ENCODE results near the gene HS6ST2. TPM values are rescaled to one million over a fixed set of nuclear protein-coding genes. Genes with fewer than 3 reads are reported as not detected.

The HS6ST2 gene
- total and polyA plus RNA-seq, 9 of the 15 experiments (the other 6 are each of a cell fraction or from before 2014, with no cell fraction given), result not detected

GRCh38 chrX:132609362-132609848 lies 349.0 kb downstream of the HS6ST2 start:
- Histone ChIP-seq H3K79me2 (ENCODE audit: control insufficient read depth, insufficient read depth, low read length) (no peaks in the 10 kb centered on the region), H3K4me3 (no peak overlapping the region), H3K27ac (ENCODE audit: extremely low read depth, low read depth, low read length) (no peak overlapping the region), H3K9me3 (replicated peaks; ENCODE audit: control insufficient read depth, insufficient read depth, low read depth, low read length) (no peaks in the 10 kb centered on the region), H2AFZ (ENCODE audit: low read depth, low read length) (no peak overlapping the region), H3K27me3 (ENCODE audit: control insufficient read depth in 2 of 2, insufficient read depth in 2 of 2, low read length in 2 of 2) (no peaks in the 10 kb centered on the region), H3K9ac (ENCODE audit: insufficient read depth in 1 of 2, low read depth in 2 of 2, low read length in 2 of 2) (no peak overlapping the region), H3K9me1 (ENCODE audit: control insufficient read depth, insufficient read depth, low read length) (no peaks in the 10 kb centered on the region), H3K4me1 (replicated peaks in 1 of 2; ENCODE audit: control insufficient read depth in 2 of 2, insufficient read depth in 2 of 2, low read length in 2 of 2) (no peaks in the 10 kb centered on the region), H3K36me3 (ENCODE audit: control insufficient read depth, insufficient read depth, low read length) (no peaks in the 10 kb centered on the region), H4K20me1 (replicated peaks; ENCODE audit: control insufficient read depth, insufficient read depth, low read length) (no peaks in the 10 kb centered on the region), H3K4me2 (ENCODE audit: insufficient read depth, low read length) (no peak overlapping the region)
- no peak for FAIRE-seq
- BruUV-seq (replicated peaks), result no TSS peak
- intact Hi-C loops (cut with micrococcal nuclease), result no loop called here
- in situ Hi-C loops (cut with MboI), result loop anchor here (25.0 kb wide), 2 partner anchors 322 to 522 kb away; no protein-coding TSS in a partner anchor
- TF ChIP-seq ZFP1 (CRISPR knock-in tag; IDR thresholded peaks at IDR 0.05) (no peak), RBM14 (IDR thresholded peaks at IDR 0.05; ENCODE audit: borderline replicate concordance, insufficient read depth, low read depth, low read length) (no peak), GMEB1 (CRISPR knock-in tag; IDR thresholded peaks at IDR 0.05) (no peak), ZZZ3 (IDR thresholded peaks at IDR 0.05) (no peak), SIN3B (IDR thresholded peaks at IDR 0.05; ENCODE audit: low read depth) (no peak), HNRNPH1 (optimal IDR thresholded peaks at IDR 0.05; ENCODE audit: low read depth, low read length) (no peak), HSF4 (CRISPR knock-in tag; IDR thresholded peaks at IDR 0.05; ENCODE audit: borderline replicate concordance) (no peak), ZBTB34 (CRISPR knock-in tag; IDR thresholded peaks at IDR 0.05) (no peak), BRF2 (IDR thresholded peaks at IDR 0.05; ENCODE audit: borderline replicate concordance, insufficient read depth, insufficient read length) (no peak), PHF21A (IDR thresholded peaks at IDR 0.05; ENCODE audit: borderline replicate concordance, low read depth) (no peak)
- ChIA-PET CTCF (ENCODE audit: low intra/inter-chr PET ratio) (no interaction called here), POLR2A (no interaction called here)
- 0% methylated on average over 1 of the region's 1 CpG for WGBS (ENCODE audit: insufficient coverage, low coverage, missing lambda C conversion rate)
- no peak for DNase-seq (ENCODE audit: extremely low read depth in 1 of 4, low spot score in 3 of 4)
- ATAC-seq, result no peak

Data from K562 (cell line).